ENCODE results near the gene EIPR1. TPM values are rescaled to one million over a fixed set of nuclear protein-coding genes. Genes with fewer than 3 reads are reported as not detected.

Gene EIPR1
- total and polyA plus RNA-seq, 2 of the 4 experiments (the other 2 are of a cell fraction): 46.5 to 67.4 TPM

DNA sequence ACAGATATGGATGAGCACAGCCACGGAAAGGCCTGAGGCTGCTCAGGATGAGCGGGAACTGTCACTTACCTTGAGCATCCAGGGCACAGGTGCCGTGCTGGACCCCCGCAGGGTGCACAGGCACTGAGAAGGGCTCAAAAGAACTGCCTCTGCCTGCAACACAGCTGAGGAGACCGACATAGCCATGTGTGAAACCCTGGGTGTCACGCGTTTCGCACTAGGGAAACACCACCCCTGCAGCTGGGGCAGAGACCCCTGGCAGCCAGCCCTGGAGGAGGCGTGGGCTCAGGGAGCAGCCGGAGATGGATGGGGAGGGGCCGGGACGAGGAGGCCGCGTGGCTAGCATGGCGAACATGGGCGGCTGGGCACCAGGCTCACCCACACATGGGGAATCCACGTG is 228.9 kb downstream of the EIPR1 start:
- Histone ChIP-seq H3K18ac (ENCODE audit: low read depth, low read length) (no peak overlapping the region), H3K27ac (ENCODE audit: insufficient read depth, low read length) (no peak overlapping the region), H4K5ac (ENCODE audit: low read depth, low read length) (no peak overlapping the region), H3K9me3 (ENCODE audit: control insufficient read depth, insufficient read depth, low read length) (no peaks in the 10 kb centered on the region), H2BK5ac (ENCODE audit: low read depth, low read length, poor library complexity, severe bottlenecking) (no peak overlapping the region), H4K8ac (ENCODE audit: low read depth in 2 of 2, low read length in 2 of 2) (no peak overlapping the region), H2BK20ac (ENCODE audit: low read depth, low read length) (no peak overlapping the region), H2AK5ac (ENCODE audit: low read depth, low read length) (no peak overlapping the region), H2BK120ac (ENCODE audit: low read depth, low read length) (no peak overlapping the region), H3K9me1 (ENCODE audit: insufficient read depth, low read length) (no peaks in the 10 kb centered on the region), H3K14ac (replicated peaks; ENCODE audit: low read depth, low read length) (no peak overlapping the region), H3K27me3 (ENCODE audit: control insufficient read depth, insufficient read depth, low read length) (no peaks in the 10 kb centered on the region), H2AK9ac (replicated peaks; ENCODE audit: low read depth, low read length, poor library complexity) (no peak overlapping the region), H3K4ac (ENCODE audit: low read depth, low read length) (no peak overlapping the region), H3K79me1 (ENCODE audit: low read depth in 1 of 2, low read length in 2 of 2) (no peaks in the 10 kb centered on the region), H2AFZ (replicated peaks; ENCODE audit: low read length, poor library complexity) (no peak overlapping the region), H2BK15ac (ENCODE audit: low read depth, low read length) (no peak overlapping the region), H3K56ac (ENCODE audit: extremely low read depth, insufficient read depth, low read length) (no peak overlapping the region), H3K36me3 (ENCODE audit: control insufficient read depth, insufficient read depth, low read length) (no peaks in the 10 kb centered on the region), H4K91ac (ENCODE audit: insufficient read depth, low read depth, low read length) (no peak overlapping the region), H3K4me1 (ENCODE audit: control insufficient read depth, insufficient read depth, low read length) (no peaks in the 10 kb centered on the region), H3K4me2 (ENCODE audit: low read depth, low read length) (no peak overlapping the region), H4K20me1 (ENCODE audit: insufficient read depth, low read length) (no peaks in the 10 kb centered on the region), H3K9ac (ENCODE audit: low read depth, low read length) (no peak overlapping the region), H3K23ac (ENCODE audit: low read depth, low read length) (no peak overlapping the region), H3K4me3 (ENCODE audit: insufficient read depth, low read depth, low read length) (no peak overlapping the region)
- ATAC-seq (ENCODE audit: low read depth) (no peak), DNase-seq (no peak)
- dilution Hi-C loops (cut with HindIII; ENCODE audit: low sequenced_read_pairs, unreplicated experiment) (no loop called here), intact Hi-C loops (cut with micrococcal nuclease) (no loop called here), in situ Hi-C loops (cut with MboI; ENCODE audit: low sequenced_read_pairs) (no loop called here)
- ChIA-PET POLR2A (ENCODE audit: unreplicated experiment) (no interaction called here), CTCF (no interaction called here)
- BruUV-seq (replicated peaks): no TSS peak
- 78% methylated on average over 3 of the region's 17 CpGs; no CpG with 5 or more reads in 1 of the 2 experiments for WGBS, 2 experiments (ENCODE audit: extremely low coverage in 2 of 2, insufficient read length in 1 of 2)
- TF ChIP-seq RAD21 (IDR thresholded peaks at IDR 0.05; ENCODE audit: low read length) (no peak), FOS (IDR thresholded peaks at IDR 0.05; ENCODE audit: low read depth, low read length) (no peak)

Measured in IMR-90 (cell line).